ENCODE data around the gene KIF16B. TPM values are rescaled to one million over a fixed set of nuclear protein-coding genes. Genes with fewer than 3 reads are reported as not detected.

Gene KIF16B
- polyA plus RNA-seq, 12 donors = 7.9 to 33.0 (median 22.5) TPM; not detected in 1

DNA sequence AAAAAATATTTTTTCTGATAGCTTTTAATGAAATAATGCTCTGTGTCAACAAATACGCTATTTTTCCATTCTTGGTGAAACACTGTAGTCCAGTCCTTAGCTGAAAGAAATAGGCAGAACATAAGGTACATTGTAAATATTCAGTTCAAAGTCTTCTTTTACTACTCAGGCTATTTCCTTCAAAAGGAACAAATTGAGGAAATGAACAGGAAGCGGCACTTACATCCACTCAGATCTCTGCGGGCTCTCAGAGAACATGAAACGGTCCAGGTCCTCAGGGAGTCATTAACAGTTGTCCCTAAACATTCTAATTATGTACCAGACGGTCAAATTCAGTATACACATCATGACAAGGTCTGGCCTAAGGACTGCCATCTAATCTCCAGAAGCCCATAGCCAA, 212.6 kb downstream of the KIF16B start:
- DNase-seq = no peak

DNA sequence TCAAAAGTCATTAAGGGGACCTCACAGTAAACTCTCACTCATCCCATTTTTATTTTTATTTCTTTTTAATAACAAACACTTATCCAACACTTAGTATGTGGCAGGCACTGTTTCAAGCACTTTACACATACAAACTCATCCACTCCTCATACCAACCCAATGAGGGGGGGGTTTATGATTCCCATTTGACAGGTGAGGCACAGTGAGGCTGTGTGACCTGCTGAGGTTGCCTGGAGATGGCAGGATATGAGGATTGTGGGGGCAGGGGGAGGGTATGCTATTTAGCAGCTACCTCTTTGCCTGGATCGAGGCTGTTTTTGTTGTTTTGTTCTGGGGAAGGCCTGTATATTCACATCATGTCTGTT, 219.8 kb downstream of the KIF16B start:
- no peak for DNase-seq

DNA sequence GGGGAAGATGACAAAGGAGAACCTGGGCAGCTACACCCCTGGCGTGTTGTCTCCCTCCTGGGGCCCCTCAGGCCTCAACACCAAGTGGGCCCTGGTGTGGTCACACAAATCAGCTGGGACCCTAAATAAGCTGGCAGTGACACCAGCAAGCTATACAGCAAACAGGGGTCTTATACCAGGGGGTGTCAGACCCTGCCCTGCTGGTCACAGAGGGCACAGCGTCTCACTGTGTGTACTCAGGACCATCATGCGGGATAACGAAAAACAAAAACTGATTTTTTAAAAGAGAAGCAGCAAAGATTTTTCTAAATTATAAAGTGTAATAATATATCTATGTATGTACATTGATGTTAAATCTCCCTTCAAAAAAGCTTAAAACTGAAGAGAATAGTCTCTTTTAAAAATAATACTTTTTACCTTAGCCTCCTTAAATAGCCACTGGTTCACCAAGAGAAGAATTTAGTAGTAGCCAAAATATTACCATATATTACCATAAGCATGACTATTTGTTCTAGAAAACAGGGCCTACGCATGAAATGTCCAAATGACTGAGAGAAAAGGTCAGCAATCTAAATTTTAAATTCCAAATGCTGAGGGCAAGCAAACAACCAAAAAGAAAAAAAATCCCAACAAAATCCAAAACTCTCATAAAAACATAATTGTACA, 220.4 kb downstream of the KIF16B start:
- DNase-seq = no peak

DNA sequence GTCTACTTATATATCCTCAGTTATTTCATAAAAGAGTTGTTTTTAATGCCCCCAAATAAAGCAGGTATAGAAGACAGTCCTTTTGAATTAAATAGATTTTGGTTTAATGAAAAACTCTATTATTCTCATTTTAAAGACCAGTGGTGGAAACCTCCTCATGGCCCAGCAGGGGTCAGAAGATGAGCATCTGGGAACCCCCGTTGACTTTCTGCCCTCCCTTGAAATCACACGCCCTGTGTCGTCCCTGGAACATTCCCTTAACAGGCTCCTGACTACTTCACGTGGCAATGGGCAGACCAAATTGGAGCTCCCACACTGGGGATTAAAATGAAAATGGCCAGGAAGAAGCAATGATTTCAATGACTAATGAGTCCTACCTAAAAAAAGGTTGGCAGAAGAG, 220.9 kb downstream of the KIF16B start:
- no peak for DNase-seq

DNA sequence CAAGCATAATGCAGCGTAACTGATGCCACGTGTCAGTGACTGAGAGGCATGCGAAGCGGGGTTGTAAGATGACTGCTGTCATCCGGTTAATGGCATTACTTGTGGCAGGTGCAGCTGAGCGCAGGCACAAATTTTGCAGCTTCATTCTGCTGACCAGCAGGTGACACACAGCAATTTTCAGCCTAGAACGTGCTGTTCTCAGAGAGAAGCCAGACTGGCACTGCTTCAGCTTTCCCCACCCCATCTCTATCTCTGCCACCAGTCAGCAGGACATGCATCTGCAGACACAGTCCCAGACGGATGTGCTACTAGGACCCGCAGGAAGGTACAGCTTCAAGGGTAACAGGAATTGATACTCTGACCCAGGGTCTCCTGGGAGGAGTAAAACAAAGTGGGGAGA, 221.8 kb downstream of the KIF16B start:
- no peak for DNase-seq

DNA sequence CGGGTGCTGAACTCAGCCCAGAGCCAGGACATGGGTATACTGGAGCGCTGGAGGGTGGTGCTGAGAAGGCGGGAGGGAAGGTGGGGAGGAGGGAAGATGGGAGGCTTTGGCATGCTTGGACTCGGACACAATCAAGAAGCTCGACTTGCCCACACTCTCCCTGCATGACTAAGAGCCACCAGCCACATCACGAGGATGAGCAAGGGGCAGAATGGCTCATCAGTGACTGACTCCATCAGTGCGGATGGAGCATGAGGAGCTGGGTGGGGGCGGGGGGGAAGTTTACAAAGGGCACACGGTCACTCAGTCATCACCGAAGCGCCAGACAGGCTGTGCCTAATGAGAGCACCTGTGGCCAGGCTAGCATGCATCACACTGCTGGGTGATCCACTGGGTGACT, 222.8 kb downstream of the KIF16B start:
- DNase-seq = no peak

DNA sequence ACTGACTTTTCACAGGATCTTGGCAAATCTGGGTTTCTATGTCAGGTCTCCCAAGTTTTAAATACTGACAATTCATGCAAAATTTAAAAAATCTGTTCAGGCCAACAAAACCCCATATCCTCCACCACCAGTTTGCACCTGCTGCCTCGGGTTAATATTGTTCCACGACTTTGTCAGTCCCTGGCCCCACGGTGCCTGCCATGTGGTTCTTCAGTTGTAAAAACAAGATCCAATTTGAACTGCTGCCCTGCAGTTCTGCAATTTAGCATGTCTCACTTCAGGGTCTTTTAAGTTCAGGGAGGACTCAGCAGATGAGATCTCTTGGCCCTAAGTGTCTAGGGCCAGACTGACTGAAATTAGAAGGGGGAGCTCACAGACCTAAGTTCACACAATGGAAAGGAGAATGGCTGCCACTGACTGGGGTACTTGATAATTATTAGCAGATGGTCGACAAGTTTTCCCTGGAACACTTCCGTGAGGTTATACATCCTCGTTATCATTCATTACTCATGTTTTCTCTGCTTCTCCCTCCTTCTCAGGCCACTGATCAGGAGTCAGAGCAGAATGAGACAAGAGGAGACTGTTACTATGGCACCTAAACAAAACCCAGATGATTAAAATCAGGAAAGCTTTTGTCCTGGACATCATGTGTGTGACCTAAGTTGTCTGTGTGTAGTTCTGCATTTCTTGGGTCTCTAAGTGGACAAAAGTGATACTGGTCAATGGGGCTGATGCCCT, 223.6 kb downstream of the KIF16B start:
- DNase-seq = peak; percentile 25

DNA sequence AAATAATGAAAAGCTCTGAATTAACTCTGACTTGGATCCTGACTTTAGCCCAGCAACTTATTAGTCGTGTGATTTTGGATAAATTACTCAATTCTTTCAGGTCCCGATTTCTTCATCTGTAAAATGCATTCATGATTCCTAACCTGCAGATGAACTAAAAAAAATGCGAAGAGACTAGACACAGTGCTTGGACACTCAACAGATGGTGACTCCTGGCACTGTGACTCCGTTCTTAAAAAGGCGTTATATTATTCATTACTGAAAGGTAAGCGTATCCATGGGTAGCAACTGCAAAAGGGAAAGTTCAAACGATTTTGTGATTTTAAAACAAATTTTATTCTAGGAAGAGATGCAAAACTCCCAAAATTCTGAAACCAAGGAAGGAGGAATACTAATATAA, 226.3 kb downstream of the KIF16B start:
- DNase-seq = no peak

DNA sequence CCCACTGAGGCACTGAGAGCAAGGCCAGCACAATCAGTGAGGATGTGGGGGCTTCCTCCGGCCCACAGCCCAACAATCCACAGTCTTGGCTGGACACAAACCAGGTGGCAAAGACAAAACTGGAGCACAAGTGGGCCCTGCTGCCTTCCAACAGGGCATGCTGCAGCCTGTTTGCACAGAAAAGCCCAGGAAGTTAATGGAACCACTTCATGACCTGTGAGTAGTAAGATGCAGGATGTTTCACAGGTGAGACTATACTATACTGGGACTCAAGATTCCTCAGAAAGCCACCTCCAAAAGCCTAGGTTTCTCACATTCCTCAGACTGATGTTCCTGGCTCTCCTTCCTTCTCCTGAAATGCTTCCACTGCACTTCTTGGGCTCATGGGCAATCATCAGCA, 235.5 kb downstream of the KIF16B start:
- no peak for DNase-seq

DNA sequence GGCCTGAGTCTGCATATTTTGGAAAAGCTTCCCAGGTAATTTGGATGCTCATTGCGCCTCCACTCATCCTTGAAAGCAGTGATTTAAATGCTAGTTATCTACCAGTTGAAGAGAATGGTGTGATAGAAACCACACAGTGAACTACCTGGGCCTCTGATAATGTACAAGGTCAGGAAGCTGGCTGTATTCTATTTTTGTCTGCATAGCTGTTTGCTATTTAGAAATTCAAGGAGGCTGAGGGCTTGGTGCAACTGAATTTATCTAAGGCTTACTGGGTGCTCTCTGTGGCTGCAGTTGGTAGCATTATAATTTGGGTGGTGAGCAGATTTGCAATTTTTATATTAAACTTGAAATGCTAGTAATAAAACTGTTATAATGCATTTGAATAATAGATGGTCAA, 245.6 kb downstream of the KIF16B start:
- no peak for DNase-seq

DNA sequence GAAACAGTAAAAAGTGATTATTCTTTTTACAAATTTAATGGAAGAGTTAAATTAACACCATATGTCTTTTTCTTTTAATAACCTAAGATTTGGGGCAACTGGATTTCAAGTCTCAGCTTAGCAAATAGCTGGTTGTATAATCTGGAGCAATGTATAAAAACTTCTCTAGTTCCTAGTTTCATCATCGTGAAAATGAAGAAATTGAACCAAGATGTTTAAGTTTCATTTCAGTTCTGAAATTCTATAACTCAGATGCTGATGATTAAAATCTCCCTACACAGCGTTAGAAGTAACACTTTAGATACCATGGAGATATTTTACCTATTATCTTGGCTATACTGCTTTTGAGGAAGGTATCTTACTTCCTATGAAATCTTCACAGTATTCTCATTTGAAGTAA, 252.0 kb downstream of the KIF16B start:
- no peak for DNase-seq

DNA sequence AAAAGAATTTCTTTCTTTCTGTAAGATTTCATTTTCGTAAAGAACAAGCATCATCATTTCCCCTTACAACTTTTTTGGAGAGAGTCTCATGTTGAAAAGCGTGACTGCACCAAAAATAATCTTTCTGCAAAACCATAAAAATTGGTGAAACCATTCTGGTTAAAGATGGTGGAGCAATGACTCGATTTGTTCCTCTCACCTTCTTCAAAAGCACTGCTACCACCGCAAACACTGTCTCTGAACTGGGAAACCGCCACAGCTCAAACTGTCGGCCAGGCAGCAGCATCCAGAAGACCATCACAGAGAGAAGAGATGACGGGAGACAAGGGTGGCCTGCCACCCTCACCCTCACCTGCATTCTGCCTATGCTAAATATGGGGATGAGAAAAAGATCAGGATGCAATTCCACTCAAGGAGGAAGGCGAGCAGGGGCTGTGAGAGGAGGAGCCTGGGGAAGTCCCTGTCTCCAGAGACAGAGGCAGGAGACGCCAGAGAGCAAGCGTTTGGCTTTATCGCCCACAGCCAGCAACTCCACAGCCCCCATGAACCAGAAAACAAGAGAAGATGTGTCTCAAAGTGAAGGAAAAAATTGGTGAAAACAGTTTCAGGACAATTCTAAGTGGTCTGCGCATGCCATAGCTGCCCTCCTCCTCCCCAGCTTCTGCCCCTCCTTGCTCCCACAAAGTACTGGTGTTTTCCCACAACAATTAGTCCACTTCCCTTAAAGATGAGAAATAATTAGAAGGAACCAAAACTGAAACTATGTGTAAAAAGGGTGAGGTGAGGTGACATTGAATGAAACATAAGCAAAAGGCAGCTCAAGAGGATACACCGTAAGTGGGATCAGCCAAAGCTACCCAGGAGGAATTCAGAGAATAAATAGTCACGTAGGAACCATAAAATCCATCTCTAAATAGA, 255.5 kb downstream of the KIF16B start:
- no peak for DNase-seq

DNA sequence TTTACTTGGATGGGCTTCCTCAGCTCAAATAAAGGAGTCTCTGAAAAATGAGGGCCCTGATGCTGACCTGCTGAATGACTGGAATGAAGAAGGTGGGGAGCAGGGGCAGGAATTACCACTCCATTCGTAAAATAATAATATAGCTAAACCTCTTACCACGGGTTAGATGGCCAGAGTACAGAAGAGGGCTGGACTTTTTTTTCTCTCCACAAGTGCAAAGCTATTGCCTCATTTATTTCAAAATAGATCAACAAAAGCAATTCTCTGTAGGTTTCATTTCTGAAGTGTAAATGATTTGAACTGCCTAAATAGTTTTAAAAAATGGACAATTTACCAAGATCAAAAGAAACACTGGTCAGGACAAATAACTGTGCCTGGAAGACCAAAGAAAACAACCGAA, 256.7 kb downstream of the KIF16B start:
- no peak for DNase-seq

DNA sequence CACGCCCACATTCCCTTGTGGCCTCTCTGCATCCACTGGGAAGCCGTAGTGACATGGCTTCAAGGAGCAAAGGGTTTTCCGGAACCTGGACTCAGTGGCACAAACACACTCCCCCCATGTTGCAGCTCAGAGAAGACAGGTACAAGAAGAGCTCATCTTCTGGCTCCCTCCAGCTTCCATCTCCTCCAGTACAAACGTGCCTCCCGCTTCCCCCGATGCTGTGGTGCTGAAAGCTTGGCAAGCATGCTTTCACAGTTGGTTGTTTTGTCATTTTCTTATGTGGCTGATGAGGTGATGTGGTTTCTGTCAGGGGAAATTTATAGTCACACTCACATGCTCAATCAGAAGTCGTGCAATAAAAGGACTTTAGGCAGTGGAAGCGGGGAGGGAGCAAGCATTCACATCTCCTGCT, 258.5 kb downstream of the KIF16B start:
- no peak for DNase-seq

DNA sequence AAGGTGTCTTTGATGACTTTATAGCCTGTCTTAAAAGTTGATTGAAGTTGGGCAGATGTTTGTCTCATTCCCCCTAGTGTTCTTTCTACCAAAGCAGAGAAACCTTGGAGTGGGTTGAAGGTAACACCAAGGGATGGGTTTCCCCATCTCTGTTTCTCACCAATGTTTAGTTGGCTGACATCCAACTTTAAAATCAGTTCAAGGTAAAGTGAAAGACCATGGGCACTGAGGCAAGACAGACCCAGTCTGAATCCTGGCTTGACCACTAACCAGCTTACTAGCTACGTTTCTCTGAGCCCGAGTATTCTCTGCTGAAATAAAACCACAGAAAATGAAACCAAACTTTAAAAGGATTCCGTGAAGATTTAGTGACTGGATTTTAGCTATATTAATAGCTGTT, 258.9 kb downstream of the KIF16B start:
- DNase-seq = no peak

DNA sequence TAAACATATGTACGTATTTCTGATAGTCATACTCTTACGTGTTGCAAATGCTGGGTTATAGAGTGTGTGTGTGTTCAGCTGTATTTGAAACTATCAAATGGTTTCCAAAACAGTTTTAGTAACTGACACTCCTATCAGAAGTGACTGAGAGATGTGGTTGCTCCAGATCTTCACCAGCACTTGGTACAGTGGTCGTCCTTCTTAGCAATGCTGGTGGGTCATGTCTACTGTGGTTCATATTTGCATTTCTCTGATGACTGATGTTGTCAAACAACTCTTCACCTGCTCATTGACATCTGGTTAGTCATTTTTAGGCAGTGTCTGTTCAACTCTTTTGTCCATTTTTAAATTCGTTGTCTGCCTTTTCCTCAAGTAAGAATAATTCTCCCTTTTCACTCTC, 259.3 kb downstream of the KIF16B start:
- no peak for DNase-seq

DNA sequence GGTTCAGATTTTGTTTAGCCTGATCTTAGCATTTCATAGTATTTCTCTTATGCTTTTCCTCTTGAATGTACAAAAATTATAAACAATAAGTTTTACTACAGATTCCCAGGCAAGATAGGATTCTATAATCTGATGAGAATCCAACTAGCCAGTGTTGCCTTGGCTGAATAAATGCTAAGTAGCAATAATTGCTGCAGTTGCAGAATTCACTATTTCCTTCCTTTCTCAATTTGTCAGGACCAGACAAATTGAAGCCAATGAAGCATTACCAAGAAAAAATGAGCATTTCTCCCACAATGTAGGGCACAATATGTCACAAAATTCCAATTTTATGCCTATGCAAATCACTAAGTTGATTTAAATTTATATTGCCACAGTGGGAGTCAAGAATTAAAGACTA, 260.2 kb downstream of the KIF16B start:
- DNase-seq = no peak

DNA sequence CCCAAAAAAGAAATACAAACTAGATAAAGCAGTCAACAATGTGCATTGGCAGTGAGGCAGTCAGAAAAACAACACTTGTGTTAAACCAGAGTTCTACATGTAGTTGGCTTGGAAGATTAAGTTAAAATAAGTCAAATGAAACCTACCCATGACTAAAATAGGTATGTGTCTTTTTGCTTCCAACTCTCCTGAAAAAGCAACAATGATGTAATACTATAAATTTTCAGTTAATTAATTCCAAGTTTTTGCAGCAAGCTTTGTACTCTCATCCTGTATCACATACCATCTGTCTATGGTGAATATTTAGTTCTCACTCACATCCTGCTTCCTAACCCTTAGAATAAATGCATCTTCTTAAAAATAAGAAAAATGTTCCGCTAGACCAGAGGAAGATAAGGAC, 261.5 kb downstream of the KIF16B start:
- no peak for DNase-seq

DNA sequence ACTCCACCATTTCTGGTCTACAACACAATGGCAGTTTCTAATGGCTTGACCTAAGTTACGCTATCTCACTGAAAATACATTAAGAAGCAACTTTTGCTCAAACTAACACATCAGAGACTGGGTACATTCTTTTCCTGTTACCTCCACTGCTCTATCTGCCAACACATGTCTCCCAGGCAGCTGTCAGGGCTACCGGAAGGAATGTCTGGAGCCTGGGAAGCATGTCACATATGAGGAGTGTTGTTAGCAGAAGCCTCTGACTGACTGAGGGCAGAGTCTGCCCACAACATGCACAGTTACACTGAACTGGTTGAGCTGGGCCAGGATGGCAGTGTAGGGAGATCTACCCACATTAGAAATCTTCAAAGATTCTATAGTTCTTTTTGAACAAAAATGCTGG, 264.5 kb downstream of the KIF16B start:
- peak; percentile 7 for DNase-seq

DNA sequence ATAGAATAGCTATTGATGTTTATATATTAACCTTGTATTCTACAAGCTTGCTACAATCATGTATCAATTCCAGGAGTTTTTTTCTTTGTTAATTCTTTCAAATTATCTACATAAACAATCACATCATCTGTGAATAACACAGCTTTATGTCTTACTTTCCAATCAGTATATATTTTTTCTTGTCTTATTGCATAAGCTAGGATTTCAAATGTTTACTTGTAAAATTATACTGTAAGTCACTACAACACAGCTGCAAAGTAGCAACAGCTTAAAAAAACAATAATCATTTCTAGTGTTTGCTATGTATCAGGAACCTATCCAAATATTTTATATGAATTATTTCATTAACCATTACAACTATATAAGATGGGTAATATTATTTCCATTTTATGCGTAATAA, 270.4 kb downstream of the KIF16B start:
- DNase-seq = no peak

DNA sequence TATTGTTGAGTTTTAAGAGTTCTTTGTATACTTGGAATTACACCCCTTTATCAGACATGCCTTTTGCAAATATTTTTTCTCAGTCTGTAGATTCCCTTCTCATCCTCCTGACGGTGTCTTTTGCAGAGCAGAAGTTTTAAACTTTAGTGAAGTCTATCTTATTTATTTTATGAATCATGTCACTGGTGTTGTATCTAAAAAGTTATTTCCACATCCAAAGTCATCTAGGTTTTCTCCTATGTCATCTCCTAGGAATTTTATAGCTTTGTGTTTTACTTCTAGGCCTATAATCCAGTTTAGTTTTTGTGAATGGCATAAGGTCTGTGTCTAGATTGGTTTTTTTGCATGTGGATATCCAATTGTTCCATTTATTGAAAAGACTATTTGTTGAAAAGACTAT, 271.3 kb downstream of the KIF16B start:
- no peak for DNase-seq

DNA sequence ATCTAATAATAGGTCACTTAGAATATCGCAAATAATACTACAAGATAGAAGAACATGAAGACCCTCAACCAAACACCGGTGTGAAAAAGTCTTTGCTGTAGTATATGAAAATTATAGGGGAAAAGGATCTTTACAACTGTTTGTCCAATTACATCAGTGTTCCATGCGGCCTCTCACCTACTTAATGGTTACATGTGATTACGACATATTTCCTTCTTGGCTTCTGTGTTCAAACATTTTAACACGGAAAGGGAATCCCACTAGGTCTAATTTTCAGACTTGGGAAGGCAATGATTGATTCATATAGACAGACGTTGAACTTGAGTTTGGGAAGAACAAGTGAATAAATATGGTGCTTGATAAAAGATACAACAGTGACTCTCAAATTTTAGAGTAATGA, 273.4 kb downstream of the KIF16B start:
- no peak for DNase-seq

DNA sequence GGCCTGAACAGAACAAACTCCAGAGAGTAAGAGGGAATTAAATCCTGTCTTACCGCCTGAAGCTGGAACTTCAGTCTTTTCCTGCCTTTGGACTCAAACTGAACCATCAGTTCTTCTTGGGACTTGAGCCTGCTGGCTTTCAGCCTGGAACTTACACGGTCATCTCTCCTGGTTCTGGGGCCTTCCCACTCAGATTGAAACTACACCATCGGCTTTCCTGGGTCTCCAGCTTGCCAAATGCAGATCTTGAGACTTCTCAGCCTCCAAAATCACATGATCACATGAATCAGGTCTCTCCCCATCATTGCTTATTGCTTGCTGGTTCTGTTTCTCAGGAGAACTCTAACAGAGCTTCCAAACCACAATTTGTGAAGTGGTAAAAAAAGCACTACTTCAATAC, 276.3 kb downstream of the KIF16B start:
- DNase-seq = peak; percentile 65

All from muscle of arm (tissue), 12 donors.